ENCODE results near the gene CARD18. TPM values are rescaled to one million over a fixed set of nuclear protein-coding genes. Genes with fewer than 3 reads are reported as not detected.

CARD18 gene
- total RNA-seq, 1 donor from 2014 or later = not detected

DNA sequence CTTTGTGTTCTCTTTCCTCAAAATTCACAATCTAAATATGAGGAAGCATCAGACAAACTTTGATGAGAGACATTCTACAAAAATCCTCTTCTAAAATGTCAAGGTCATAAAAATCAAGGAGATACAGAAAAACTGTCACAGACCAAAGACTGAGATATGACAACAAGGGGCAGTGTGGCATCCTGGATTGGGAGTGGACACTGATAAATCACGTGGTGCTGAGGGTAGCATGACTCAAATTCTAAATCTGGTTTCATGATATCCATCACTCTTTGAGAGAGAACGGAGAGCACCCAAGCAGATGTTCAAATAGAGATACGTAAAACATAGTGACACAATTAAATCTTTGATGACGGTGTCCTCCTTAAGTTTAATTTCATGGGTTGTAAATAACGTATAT is 13.0 kb upstream of the CARD18 start:
- Mint-ChIP-seq H3K4me1 (no peaks in the 10 kb centered on the region), H3K9me3 (peaks cover 6% of the 10 kb centered on the region), H3K27ac (ENCODE audit: unreplicated experiment) (no peak overlapping the region), H3K27me3 (ENCODE audit: low read depth) (no peaks in the 10 kb centered on the region), H3K4me3 (no peak overlapping the region), H3K36me3 (ENCODE audit: low read depth) (no peaks in the 10 kb centered on the region)
- no peak for DNase-seq (ENCODE audit: low read depth, low spot score)
- TF ChIP-seq, protein P1, sequence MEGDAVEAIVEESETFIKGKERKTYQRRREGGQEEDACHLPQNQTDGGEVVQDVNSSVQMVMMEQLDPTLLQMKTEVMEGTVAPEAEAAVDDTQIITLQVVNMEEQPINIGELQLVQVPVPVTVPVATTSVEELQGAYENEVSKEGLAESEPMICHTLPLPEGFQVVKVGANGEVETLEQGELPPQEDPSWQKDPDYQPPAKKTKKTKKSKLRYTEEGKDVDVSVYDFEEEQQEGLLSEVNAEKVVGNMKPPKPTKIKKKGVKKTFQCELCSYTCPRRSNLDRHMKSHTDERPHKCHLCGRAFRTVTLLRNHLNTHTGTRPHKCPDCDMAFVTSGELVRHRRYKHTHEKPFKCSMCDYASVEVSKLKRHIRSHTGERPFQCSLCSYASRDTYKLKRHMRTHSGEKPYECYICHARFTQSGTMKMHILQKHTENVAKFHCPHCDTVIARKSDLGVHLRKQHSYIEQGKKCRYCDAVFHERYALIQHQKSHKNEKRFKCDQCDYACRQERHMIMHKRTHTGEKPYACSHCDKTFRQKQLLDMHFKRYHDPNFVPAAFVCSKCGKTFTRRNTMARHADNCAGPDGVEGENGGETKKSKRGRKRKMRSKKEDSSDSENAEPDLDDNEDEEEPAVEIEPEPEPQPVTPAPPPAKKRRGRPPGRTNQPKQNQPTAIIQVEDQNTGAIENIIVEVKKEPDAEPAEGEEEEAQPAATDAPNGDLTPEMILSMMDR (conservative IDR thresholded peaks at IDR 0.05) = no peak

DNA sequence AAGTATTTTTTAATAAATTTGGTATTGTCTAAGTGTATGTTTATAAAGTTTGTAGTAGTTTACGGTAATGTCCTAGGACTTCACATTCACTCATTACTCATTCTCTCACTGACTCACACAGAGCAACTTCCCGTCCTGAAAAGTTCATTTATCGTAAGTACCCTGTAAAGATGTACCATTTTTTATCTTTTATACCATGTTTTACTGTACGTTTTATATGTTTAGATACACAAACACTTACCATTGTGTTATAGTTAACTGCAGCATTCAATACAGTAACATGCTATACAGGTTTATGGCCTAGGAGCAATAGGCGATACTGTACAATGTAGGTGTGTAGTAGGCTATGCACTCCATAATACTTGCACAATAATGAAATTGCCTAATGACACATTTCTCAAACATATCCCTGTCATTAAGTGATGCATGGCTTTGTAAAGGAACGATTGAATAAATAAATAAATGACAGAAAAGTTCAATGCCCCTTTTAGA is 12.5 kb upstream of the CARD18 start:
- Mint-ChIP-seq H3K9me3 (peaks cover 6% of the 10 kb centered on the region), H3K36me3 (ENCODE audit: low read depth) (no peaks in the 10 kb centered on the region), H3K4me3 (no peak overlapping the region), H3K27me3 (ENCODE audit: low read depth) (no peaks in the 10 kb centered on the region), H3K4me1 (no peaks in the 10 kb centered on the region), H3K27ac (ENCODE audit: unreplicated experiment) (no peak overlapping the region)
- TF ChIP-seq, protein P1 (conservative IDR thresholded peaks at IDR 0.05) = no peak
- no peak for DNase-seq (ENCODE audit: low read depth, low spot score)

DNA sequence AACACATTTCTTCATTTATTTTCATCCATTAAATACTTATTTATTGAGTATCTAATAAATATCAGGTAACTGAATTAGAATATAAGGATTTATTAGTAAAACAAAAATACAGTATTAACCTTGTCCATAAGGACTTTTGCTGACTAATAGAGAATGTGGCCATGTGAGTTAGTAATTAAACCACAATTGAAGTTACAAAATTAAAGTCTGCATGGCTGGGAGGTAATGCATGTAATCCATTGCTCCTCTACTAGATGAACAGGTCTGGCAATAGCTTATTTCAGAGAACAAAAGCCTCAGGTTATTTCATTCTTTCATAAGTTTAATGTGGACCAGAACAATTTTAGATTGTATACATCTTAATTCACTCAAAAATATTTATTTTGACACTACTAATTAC is 9.9 kb upstream of the CARD18 start:
- H3K36me3 Mint-ChIP-seq (ENCODE audit: low read depth) = no peaks in the 10 kb centered on the region
- H3K9me3 Mint-ChIP-seq = peaks cover 6% of the 10 kb centered on the region
- H3K27me3 Mint-ChIP-seq (ENCODE audit: low read depth) = no peaks in the 10 kb centered on the region
- no peak overlapping the region for H3K4me3 Mint-ChIP-seq
- no peak overlapping the region for H3K27ac Mint-ChIP-seq (ENCODE audit: unreplicated experiment)
- no peak for DNase-seq (ENCODE audit: low read depth, low spot score)
- TF ChIP-seq, protein P1 (conservative IDR thresholded peaks at IDR 0.05) = no peak
- no peaks in the 10 kb centered on the region for H3K4me1 Mint-ChIP-seq

DNA sequence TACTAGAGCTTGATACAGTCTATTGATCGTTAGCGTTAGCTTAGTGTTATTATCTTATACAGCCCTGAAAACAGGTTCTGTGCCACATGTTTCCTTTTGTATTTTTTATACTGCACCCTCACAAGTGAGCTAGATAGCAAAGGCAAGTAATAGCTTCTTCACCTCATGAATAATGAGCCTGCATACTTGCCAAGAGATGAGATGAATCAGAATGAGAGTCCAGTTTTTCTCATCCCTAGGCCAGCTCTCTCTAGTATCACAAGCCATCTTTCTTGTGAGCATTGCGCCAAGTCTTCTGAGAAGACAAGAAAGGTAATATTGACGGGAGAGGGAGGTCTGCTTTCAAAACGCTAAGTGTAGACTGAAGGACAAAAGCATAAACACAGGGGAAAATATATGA is 8.7 kb upstream of the CARD18 start:
- DNase-seq (ENCODE audit: low read depth, low spot score) = no peak
- TF ChIP-seq, protein P1 (conservative IDR thresholded peaks at IDR 0.05) = no peak
- H3K27ac Mint-ChIP-seq (ENCODE audit: unreplicated experiment) = no peak overlapping the region

DNA sequence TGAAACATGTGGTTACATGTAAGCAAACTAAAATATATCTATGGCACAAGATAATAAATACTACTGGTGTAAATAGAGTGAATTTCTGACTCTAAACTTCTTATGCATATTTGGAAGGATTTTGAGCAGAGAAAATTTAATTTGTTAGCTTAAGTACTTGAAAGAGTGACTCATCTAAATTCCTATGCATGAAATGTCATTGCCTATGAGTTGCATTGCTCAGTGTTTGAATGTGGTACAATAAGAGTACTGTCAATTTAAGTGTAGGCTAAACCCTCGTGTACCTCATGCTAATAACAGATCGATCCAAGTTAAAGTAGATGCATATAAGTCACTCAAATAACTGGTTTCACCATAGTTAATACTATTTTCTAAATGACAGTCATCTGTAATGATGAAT is 5.3 kb upstream of the CARD18 start:
- TF ChIP-seq, protein P1 (conservative IDR thresholded peaks at IDR 0.05) = no peak
- Mint-ChIP-seq H3K36me3 (ENCODE audit: low read depth) (no peaks in the 10 kb centered on the region), H3K4me1 (no peaks in the 10 kb centered on the region), H3K4me3 (no peak overlapping the region), H3K27me3 (ENCODE audit: low read depth) (peaks cover 3% of the 10 kb centered on the region), H3K27ac (ENCODE audit: unreplicated experiment) (no peak overlapping the region), H3K9me3 (no peaks in the 10 kb centered on the region)
- no peak for DNase-seq (ENCODE audit: low read depth, low spot score)

More for the DNA sequence above, 8.7 kb upstream of the CARD18 start:
- H3K27me3 Mint-ChIP-seq (ENCODE audit: low read depth) = no peaks in the 10 kb centered on the region
- H3K36me3 Mint-ChIP-seq (ENCODE audit: low read depth) = no peaks in the 10 kb centered on the region
- H3K4me1 Mint-ChIP-seq = no peaks in the 10 kb centered on the region
- no peak overlapping the region for H3K4me3 Mint-ChIP-seq
- peaks cover 3% of the 10 kb centered on the region for H3K9me3 Mint-ChIP-seq

DNA sequence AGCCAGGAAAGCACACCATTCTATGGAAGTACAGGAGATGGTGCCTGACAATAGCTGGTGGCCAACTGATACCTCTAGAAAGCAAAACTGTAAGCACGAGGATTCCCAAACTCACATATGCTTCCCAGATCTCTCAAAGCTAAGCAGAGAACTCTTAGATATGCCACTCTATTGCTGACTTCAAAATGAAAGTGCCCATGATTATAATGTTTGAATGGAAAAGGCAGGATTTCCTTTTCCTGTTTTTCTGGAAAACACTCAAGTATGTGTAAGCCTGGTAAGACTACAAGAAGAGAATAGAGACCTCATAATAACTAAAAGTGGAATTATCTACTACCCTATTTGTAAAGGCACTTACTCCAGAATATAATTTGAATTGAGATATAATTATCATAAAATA is 2.6 kb upstream of the CARD18 start:
- Mint-ChIP-seq H3K4me1 (no peaks in the 10 kb centered on the region), H3K9me3 (no peaks in the 10 kb centered on the region), H3K27ac (ENCODE audit: unreplicated experiment) (no peak overlapping the region), H3K27me3 (ENCODE audit: low read depth) (peaks cover 6% of the 10 kb centered on the region), H3K36me3 (ENCODE audit: low read depth) (no peaks in the 10 kb centered on the region), H3K4me3 (no peak overlapping the region)
- TF ChIP-seq, protein P1 (conservative IDR thresholded peaks at IDR 0.05) = no peak
- DNase-seq (ENCODE audit: low read depth, low spot score) = no peak
